Nephron (organoid): ENCODE measurements around the gene C19orf25.

Experiments used
- H3K27ac Mint-ChIP-seq, 3 experiments: 2 replicates each; pipeline ENCODE4 v1.8.0; 2020; ENCODE audit warnings: mixed read lengths in 3 of 3, mild to moderate bottlenecking in 2 of 3, moderate library complexity in 1 of 3
- H3K27me3 Mint-ChIP-seq: 2 replicates; pipeline ENCODE4 v1.8.0; 2021; ENCODE audit warnings: low read depth, mild to moderate bottlenecking, moderate library complexity, mixed read lengths
- H3K36me3 Mint-ChIP-seq: 2 replicates; pipeline ENCODE4 v1.8.0; 2020; ENCODE audit warnings: low read depth, mixed read lengths
- H3K4me1 Mint-ChIP-seq: 2 replicates; pipeline ENCODE4 v1.8.0; 2020; ENCODE audit warnings: mixed read lengths
- H3K4me3 Mint-ChIP-seq, 3 experiments: 2 replicates each; pipeline ENCODE4 v1.8.0; 2020; ENCODE audit warnings: mild to moderate bottlenecking in 3 of 3, mixed read lengths in 3 of 3, moderate library complexity in 2 of 3
- H3K9me3 Mint-ChIP-seq: 2 replicates; pipeline ENCODE4 v1.8.0; 2020; ENCODE audit warnings: mixed read lengths
- TF ChIP-seq, protein P1 (sequence below), 3 experiments: fragments of 200-600 bp; sonication (generic); IDR thresholded peaks; one replicate each; pipeline ENCODE4 v1.5.0; 2021; ENCODE audit warnings: antibody characterized with exemption in 3 of 3; ENCODE audit not compliant: unreplicated experiment in 3 of 3

C19orf25 gene

DNA sequence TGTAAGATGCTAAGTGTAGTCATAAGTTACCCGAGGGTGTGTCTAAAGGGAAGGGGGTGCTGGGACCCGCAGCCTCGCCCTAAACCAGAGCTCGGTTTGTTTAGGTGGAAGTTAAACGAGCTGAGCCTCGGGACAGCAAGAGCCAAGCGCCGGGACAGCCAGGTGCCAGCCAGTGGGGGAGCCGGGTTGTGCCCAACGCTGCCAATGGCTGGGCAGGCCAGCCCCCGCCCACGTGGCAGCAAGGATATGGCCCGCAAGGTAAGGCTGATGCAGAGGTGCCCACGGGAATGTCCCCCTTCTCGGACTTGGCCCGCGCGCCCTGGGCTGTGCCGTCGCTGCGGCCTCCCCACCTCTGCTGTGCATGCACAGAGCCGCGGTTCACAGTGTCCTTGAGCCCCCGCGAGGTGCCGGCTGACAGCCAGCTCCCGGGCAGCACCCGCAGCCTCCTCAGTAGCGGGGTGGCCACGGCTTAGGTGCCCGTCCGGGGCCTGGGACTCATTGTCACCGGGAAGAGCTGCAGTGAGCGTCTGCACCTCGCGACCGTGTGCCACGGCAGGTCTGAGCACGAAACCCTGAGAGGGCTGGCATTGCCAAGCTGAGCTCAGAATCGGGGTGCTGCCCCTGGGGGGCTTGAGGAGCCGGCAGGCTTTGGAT is 50.1 kb downstream of the C19orf25 start:
- H3K4me1 Mint-ChIP-seq: peaks cover 17% of the 10 kb centered on the region
- TF ChIP-seq, protein P1, sequence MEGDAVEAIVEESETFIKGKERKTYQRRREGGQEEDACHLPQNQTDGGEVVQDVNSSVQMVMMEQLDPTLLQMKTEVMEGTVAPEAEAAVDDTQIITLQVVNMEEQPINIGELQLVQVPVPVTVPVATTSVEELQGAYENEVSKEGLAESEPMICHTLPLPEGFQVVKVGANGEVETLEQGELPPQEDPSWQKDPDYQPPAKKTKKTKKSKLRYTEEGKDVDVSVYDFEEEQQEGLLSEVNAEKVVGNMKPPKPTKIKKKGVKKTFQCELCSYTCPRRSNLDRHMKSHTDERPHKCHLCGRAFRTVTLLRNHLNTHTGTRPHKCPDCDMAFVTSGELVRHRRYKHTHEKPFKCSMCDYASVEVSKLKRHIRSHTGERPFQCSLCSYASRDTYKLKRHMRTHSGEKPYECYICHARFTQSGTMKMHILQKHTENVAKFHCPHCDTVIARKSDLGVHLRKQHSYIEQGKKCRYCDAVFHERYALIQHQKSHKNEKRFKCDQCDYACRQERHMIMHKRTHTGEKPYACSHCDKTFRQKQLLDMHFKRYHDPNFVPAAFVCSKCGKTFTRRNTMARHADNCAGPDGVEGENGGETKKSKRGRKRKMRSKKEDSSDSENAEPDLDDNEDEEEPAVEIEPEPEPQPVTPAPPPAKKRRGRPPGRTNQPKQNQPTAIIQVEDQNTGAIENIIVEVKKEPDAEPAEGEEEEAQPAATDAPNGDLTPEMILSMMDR (IDR thresholded peaks at IDR 0.05; ENCODE audit: unreplicated experiment in 3 of 3): no peak
- no peaks in the 10 kb centered on the region for H3K9me3 Mint-ChIP-seq
- no peak overlapping the region for H3K27ac Mint-ChIP-seq
- no peak overlapping the region for H3K4me3 Mint-ChIP-seq
- no peaks in the 10 kb centered on the region for H3K27me3 Mint-ChIP-seq
- peaks cover 24% of the 10 kb centered on the region for H3K36me3 Mint-ChIP-seq

DNA sequence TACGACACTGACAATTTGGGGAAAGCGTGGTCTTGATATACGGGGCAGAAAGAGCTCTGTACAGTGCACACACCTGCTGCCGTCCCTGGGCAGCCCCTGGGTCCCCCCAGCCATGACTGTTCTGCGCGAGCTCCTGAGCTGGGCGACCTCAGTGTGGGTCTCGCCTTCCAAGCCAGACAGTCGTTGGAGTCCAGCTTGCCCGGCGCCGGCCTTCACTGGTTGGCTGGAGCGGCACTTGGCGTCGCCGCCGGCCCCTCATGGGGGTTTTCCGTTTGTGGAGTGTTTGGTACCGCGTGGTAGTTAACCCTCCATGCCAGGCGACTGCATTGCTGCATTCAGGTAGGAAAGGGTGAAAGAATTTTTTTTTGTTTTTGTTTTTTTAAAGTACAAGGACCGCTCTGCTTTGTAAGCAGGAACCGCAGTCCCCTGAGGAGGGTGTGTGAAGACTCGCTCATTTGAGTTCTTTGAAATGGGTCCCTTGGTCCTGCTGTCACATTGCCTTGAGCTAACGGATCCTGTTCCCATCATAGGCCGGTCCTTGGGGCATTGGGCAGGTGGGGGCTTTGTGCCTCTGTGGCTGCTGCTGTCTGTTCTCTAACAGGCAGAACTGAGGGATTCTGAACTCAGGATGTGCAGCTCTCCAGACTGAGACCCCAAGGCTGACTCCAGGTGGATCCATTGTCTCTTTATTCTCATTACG is 51.6 kb downstream of the C19orf25 start:
- TF ChIP-seq, protein P1 (IDR thresholded peaks at IDR 0.05; ENCODE audit: unreplicated experiment in 3 of 3): no peak
- Mint-ChIP-seq H3K27me3 (no peaks in the 10 kb centered on the region), H3K9me3 (no peaks in the 10 kb centered on the region), H3K4me1 (peaks cover 32% of the 10 kb centered on the region), H3K4me3 (no peak overlapping the region), H3K36me3 (peaks cover 38% of the 10 kb centered on the region), H3K27ac (no peak overlapping the region)

DNA sequence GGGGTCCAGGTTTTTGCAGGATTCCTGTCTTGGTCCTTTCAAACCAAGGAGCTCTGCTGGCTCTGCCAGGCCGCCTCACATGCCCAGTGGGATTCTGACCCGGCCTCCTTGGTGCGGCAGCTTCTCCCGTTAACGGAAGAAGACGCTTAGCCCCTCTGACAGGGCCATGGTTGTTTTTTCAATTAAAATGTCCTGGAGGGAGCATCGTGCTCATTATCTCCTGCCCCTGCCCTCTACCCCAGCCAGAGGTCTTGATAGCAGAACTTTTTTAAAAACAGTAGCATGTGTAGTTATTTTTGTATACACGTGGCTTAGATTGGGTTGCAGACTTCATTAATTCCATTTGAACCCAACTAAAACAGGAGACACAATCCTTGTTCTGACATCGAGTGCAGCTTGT is 52.3 kb downstream of the C19orf25 start:
- Mint-ChIP-seq H3K27me3 (no peaks in the 10 kb centered on the region), H3K9me3 (no peaks in the 10 kb centered on the region), H3K4me1 (peaks cover 35% of the 10 kb centered on the region), H3K36me3 (peaks cover 38% of the 10 kb centered on the region), H3K4me3 (no peak overlapping the region), H3K27ac (no peak overlapping the region)
- TF ChIP-seq, protein P1 (IDR thresholded peaks at IDR 0.05; ENCODE audit: unreplicated experiment in 3 of 3): no peak

DNA sequence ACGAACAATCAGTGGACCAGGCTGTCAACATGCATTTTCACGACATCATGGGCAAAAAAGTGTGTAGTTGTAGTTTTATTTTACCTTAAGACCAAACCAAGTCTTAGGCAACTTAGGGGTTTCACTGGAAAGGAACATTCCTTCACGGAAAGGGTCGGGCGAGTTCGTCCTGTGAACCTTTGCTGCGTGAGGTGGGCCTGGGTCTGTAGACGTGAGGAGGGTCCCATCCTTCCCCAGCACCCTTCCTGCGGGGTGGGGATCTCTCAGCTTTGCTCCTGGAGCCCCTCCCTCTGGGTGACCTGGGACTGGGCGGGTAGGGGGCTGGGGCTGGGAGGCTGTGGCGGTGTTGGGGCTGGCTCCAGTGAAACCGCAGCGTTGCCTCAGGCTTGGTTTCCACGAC is 53.1 kb downstream of the C19orf25 start:
- H3K4me1 Mint-ChIP-seq: peaks cover 39% of the 10 kb centered on the region
- TF ChIP-seq, protein P1 (IDR thresholded peaks at IDR 0.05; ENCODE audit: unreplicated experiment in 3 of 3): no peak

DNA sequence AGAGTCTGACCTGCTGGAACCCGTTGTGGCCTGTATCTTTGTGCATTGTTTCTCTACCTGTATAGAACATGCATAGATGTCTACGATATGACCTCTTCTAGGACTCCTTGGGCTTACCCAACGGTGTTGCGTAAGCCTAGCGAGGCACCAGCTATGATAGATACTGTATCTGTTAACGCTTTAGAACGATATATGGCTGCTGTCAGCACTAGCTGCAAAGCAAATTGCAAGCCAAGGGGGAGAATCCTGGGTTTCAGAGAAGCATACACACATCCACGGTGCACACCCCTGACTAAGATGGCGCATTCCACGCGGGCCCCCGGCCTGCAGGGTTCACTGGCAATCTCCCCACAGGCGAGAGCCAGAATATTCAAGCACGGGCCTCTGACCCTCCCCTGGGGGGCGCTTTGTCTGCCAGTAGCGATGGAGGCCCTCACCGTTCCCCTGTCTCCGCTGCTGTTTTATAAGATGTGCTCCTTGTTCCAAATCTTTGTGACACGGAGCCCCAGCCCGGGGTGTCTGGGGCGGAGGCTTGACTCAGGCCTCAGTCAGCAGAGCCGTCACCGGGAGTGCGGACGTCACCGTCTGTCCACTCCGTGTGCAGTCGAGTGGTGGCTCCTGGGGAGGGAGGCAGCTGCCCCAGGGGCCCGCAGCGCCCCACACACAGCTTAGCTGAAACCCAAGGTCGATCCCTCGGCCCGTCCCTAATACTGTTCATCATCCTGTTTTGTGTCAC is 53.7 kb downstream of the C19orf25 start:
- peaks cover 42% of the 10 kb centered on the region for H3K36me3 Mint-ChIP-seq
- H3K27ac Mint-ChIP-seq: peak overlapping the region; percentile 80 to 87 (median 85)
- H3K4me1 Mint-ChIP-seq: peaks cover 43% of the 10 kb centered on the region
- TF ChIP-seq, protein P1 (IDR thresholded peaks at IDR 0.05; ENCODE audit: unreplicated experiment in 3 of 3): no peak
- peak overlapping the region; percentile 32 to 60 (median 55) for H3K4me3 Mint-ChIP-seq
- H3K27me3 Mint-ChIP-seq: no peaks in the 10 kb centered on the region
- H3K9me3 Mint-ChIP-seq: no peaks in the 10 kb centered on the region

More for the DNA sequence above, 53.1 kb downstream of the C19orf25 start:
- peak overlapping the region in 2 of 3 experiments; percentile 31 to 80 for H3K27ac Mint-ChIP-seq
- H3K4me3 Mint-ChIP-seq: no peak overlapping the region
- no peaks in the 10 kb centered on the region for H3K9me3 Mint-ChIP-seq
- peaks cover 38% of the 10 kb centered on the region for H3K36me3 Mint-ChIP-seq
- H3K27me3 Mint-ChIP-seq: no peaks in the 10 kb centered on the region
